ENCODE measurements around the gene PRKCE. TPM values are rescaled to one million over a fixed set of nuclear protein-coding genes. Genes with fewer than 3 reads are reported as not detected.

Gene PRKCE
- total RNA-seq, 1 experiment from 2014 or later: 14.0 TPM

DNA sequence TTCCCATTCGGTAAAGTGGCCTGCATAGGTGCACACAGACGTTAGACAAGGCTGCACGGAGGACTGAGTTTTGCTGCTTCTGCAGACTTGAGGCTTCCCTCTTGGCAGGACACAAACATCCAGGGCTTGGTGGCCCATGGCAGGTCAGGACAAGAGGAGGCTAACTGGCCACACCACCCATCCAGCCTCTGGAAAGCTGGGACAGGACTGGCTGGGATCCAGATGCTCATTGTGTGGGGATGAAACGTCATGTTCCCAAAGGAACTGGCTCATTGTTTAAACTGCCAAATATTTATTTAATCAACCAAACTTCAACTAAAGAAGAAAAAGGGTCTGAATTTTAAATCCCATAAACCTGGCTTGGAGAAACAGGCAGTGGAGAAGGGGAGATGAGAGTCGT, 406.7 kb downstream of the PRKCE start:
- DNase-seq (ENCODE audit: low read depth, low spot score) (no peak), ATAC-seq (no peak)
- Histone ChIP-seq H3K27ac (ENCODE audit: low read length) (no peak overlapping the region), H3K9me3 (ENCODE audit: control insufficient read depth, insufficient read depth, low read depth, low read length) (no peaks in the 10 kb centered on the region), H3K27me3 (ENCODE audit: control insufficient read depth, insufficient read depth, low read length) (no peaks in the 10 kb centered on the region), H3K4me1 (ENCODE audit: control insufficient read depth, insufficient read depth, low read length) (peaks cover 2% of the 10 kb centered on the region; the same call in 1 of the 2 replicates), H3K36me3 (ENCODE audit: control insufficient read depth, insufficient read depth, low read length) (no peaks in the 10 kb centered on the region), H3K4me3 (ENCODE audit: low read depth in 2 of 2, low read length in 2 of 2) (no peak overlapping the region)
- ChIA-PET POLR2A (no interaction called here), CTCF (no interaction called here)
- intact Hi-C loops (cut with micrococcal nuclease; ENCODE audit: unreplicated experiment): no loop called here
- TF ChIP-seq, protein P1, sequence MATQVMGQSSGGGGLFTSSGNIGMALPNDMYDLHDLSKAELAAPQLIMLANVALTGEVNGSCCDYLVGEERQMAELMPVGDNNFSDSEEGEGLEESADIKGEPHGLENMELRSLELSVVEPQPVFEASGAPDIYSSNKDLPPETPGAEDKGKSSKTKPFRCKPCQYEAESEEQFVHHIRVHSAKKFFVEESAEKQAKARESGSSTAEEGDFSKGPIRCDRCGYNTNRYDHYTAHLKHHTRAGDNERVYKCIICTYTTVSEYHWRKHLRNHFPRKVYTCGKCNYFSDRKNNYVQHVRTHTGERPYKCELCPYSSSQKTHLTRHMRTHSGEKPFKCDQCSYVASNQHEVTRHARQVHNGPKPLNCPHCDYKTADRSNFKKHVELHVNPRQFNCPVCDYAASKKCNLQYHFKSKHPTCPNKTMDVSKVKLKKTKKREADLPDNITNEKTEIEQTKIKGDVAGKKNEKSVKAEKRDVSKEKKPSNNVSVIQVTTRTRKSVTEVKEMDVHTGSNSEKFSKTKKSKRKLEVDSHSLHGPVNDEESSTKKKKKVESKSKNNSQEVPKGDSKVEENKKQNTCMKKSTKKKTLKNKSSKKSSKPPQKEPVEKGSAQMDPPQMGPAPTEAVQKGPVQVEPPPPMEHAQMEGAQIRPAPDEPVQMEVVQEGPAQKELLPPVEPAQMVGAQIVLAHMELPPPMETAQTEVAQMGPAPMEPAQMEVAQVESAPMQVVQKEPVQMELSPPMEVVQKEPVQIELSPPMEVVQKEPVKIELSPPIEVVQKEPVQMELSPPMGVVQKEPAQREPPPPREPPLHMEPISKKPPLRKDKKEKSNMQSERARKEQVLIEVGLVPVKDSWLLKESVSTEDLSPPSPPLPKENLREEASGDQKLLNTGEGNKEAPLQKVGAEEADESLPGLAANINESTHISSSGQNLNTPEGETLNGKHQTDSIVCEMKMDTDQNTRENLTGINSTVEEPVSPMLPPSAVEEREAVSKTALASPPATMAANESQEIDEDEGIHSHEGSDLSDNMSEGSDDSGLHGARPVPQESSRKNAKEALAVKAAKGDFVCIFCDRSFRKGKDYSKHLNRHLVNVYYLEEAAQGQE (IDR thresholded peaks at IDR 0.05; ENCODE audit: insufficient read depth in 1 of 2, low read depth in 2 of 2, low read length in 1 of 2): no peak
- no peak for TF ChIP-seq TCF7L2 (IDR thresholded peaks at IDR 0.05; ENCODE audit: low read depth, low read length)
- TF ChIP-seq, protein P2, sequence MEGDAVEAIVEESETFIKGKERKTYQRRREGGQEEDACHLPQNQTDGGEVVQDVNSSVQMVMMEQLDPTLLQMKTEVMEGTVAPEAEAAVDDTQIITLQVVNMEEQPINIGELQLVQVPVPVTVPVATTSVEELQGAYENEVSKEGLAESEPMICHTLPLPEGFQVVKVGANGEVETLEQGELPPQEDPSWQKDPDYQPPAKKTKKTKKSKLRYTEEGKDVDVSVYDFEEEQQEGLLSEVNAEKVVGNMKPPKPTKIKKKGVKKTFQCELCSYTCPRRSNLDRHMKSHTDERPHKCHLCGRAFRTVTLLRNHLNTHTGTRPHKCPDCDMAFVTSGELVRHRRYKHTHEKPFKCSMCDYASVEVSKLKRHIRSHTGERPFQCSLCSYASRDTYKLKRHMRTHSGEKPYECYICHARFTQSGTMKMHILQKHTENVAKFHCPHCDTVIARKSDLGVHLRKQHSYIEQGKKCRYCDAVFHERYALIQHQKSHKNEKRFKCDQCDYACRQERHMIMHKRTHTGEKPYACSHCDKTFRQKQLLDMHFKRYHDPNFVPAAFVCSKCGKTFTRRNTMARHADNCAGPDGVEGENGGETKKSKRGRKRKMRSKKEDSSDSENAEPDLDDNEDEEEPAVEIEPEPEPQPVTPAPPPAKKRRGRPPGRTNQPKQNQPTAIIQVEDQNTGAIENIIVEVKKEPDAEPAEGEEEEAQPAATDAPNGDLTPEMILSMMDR (IDR thresholded peaks at IDR 0.05): no peak
- TF ChIP-seq POLR2AphosphoS5 (IDR thresholded peaks at IDR 0.05; ENCODE audit: low read depth, low read length): no peak
- no peak for TF ChIP-seq SIN3A (IDR thresholded peaks at IDR 0.05; ENCODE audit: borderline replicate concordance, insufficient read depth, low read depth, low read length)
- no TSS peak for BruUV-seq (replicated peaks)
- in situ Hi-C loops (cut with HindIII; ENCODE audit: low pct_unique_long_range_greater_than_20kb, low sequenced_read_pairs): no loop called here

DNA sequence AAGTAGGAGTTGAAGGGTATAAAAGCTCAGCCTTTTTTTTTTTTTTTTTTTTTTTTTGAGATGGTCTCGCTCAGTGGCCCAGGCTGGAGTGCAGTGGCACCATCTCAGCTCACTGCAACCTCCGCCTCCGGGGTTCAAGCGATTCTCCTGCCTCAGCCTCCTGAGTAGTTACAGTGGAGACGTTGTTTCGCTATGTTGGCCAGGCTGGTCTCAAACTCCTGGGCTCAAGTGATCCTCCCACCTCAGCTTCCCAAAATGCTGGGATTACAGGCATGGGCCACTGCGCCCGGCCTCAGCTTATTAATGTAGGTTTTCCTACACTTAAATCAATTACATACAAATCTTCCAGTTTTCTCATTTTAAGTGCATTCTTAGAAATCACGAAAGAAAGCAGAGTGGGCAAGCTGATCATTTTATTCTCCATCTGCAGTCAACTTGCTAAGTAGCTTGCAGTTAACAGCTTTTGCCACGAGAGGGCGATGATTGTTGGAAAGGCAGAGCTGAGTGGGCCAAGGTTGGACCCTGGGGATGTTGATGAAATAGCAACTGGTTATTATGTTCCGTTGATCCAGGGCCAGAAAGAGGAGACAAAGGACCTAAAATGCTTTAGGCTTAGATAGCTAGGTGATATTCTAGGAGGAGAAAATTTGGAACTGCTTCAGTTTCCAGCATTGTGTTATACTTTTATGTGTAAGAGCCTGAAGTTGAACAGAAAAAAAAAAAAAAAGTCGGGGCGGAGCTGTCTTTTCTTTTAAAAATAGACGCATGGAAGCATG, 411.4 kb downstream of the PRKCE start:
- POLR2A ChIA-PET: interaction anchor here (0.6 kb wide), 1 partner anchor 18 kb away, joined by 5 read pairs; no protein-coding TSS in a partner anchor
- intact Hi-C loops (cut with micrococcal nuclease; ENCODE audit: unreplicated experiment): loop anchor here (5.0 kb wide), 1 partner anchor 239 kb away; no protein-coding TSS in a partner anchor
- Histone ChIP-seq H3K36me3 (ENCODE audit: control insufficient read depth, insufficient read depth, low read length) (no peaks in the 10 kb centered on the region), H3K27me3 (ENCODE audit: control insufficient read depth, insufficient read depth, low read length) (no peaks in the 10 kb centered on the region), H3K27ac (ENCODE audit: low read length) (no peak overlapping the region), H3K4me1 (ENCODE audit: control insufficient read depth, insufficient read depth, low read length) (peaks cover 2% of the 10 kb centered on the region; the same call in 1 of the 2 replicates), H3K4me3 (ENCODE audit: low read depth in 2 of 2, low read length in 2 of 2) (no peak overlapping the region), H3K9me3 (ENCODE audit: control insufficient read depth, insufficient read depth, low read depth, low read length) (no peaks in the 10 kb centered on the region)
- TF ChIP-seq TCF7L2 (IDR thresholded peaks at IDR 0.05; ENCODE audit: low read depth, low read length): no peak
- TF ChIP-seq POLR2AphosphoS5 (IDR thresholded peaks at IDR 0.05; ENCODE audit: low read depth, low read length): no peak
- TF ChIP-seq, protein P2 (IDR thresholded peaks at IDR 0.05): peak; percentile 91
- TF ChIP-seq, protein P1 (IDR thresholded peaks at IDR 0.05; ENCODE audit: insufficient read depth in 1 of 2, low read depth in 2 of 2, low read length in 1 of 2): no peak
- TF ChIP-seq SIN3A (IDR thresholded peaks at IDR 0.05; ENCODE audit: borderline replicate concordance, insufficient read depth, low read depth, low read length): no peak
- ATAC-seq: peak; percentile 84
- peak; percentile 73 for DNase-seq (ENCODE audit: low read depth, low spot score)
- CTCF ChIA-PET: interaction anchor here (0.6 to 1.2 kb wide), 9 partner anchors 8 to 1123 kb away, joined by 3 to 7 read pairs (median 3); no protein-coding TSS in a partner anchor
- in situ Hi-C loops (cut with HindIII; ENCODE audit: low pct_unique_long_range_greater_than_20kb, low sequenced_read_pairs): no loop called here
- BruUV-seq (replicated peaks): no TSS peak
